Measurements from ENCODE around the gene DPF3.

DPF3 gene

GRCh38 chr14:72606879-72607278, 287.0 kb downstream of the DPF3 start:
- in situ Hi-C loops (cut with HindIII; ENCODE audit: low sequenced_read_pairs), result no loop called here

- in situ Hi-C loops (cut with HindIII; ENCODE audit: low sequenced_read_pairs), result no loop called here
These were observed 288.0 kb downstream of the DPF3 start for GRCh38 chr14:72605921-72606220.

- in situ Hi-C loops (cut with HindIII; ENCODE audit: low sequenced_read_pairs), result no loop called here
These were observed 288.6 kb downstream of the DPF3 start for GRCh38 chr14:72605096-72605920.

- in situ Hi-C loops (cut with HindIII; ENCODE audit: low sequenced_read_pairs), result no loop called here
These were observed 289.8 kb downstream of the DPF3 start for GRCh38 chr14:72604133-72604532.

GRCh38 chr14:72603639-72604038, 290.3 kb downstream of the DPF3 start:
- in situ Hi-C loops (cut with HindIII; ENCODE audit: low sequenced_read_pairs), result no loop called here

GRCh38 chr14:72600551-72601330, 293.2 kb downstream of the DPF3 start:
- in situ Hi-C loops (cut with HindIII; ENCODE audit: low sequenced_read_pairs), result no loop called here

- in situ Hi-C loops (cut with HindIII; ENCODE audit: low sequenced_read_pairs), result no loop called here
These were observed 294.1 kb downstream of the DPF3 start for GRCh38 chr14:72599579-72600470.

- in situ Hi-C loops (cut with HindIII; ENCODE audit: low sequenced_read_pairs), result no loop called here
These were observed 295.6 kb downstream of the DPF3 start for GRCh38 chr14:72598306-72598705.

- in situ Hi-C loops (cut with HindIII; ENCODE audit: low sequenced_read_pairs), result no loop called here
These were observed 296.4 kb downstream of the DPF3 start for GRCh38 chr14:72597252-72598233.

- in situ Hi-C loops (cut with HindIII; ENCODE audit: low sequenced_read_pairs), result no loop called here
These were observed 298.6 kb downstream of the DPF3 start for GRCh38 chr14:72595152-72595862.

GRCh38 chr14:72594099-72594901, 299.6 kb downstream of the DPF3 start:
- in situ Hi-C loops (cut with HindIII; ENCODE audit: low sequenced_read_pairs), result no loop called here

GRCh38 chr14:72591391-72591790, 302.5 kb downstream of the DPF3 start:
- in situ Hi-C loops (cut with HindIII; ENCODE audit: low sequenced_read_pairs), result no loop called here

GRCh38 chr14:72590577-72590976, 303.3 kb downstream of the DPF3 start:
- in situ Hi-C loops (cut with HindIII; ENCODE audit: low sequenced_read_pairs), result no loop called here

- in situ Hi-C loops (cut with HindIII; ENCODE audit: low sequenced_read_pairs), result no loop called here
These were observed 304.2 kb downstream of the DPF3 start for GRCh38 chr14:72589652-72590051.

GRCh38 chr14:72588521-72588920, 305.4 kb downstream of the DPF3 start:
- in situ Hi-C loops (cut with HindIII; ENCODE audit: low sequenced_read_pairs), result no loop called here

- in situ Hi-C loops (cut with HindIII; ENCODE audit: low sequenced_read_pairs), result no loop called here
These were observed 310.3 kb downstream of the DPF3 start for GRCh38 chr14:72583316-72584272.

- in situ Hi-C loops (cut with HindIII; ENCODE audit: low sequenced_read_pairs), result no loop called here
These were observed 311.3 kb downstream of the DPF3 start for GRCh38 chr14:72582582-72582981.

- in situ Hi-C loops (cut with HindIII; ENCODE audit: low sequenced_read_pairs), result no loop called here
These were observed 315.4 kb downstream of the DPF3 start for GRCh38 chr14:72578514-72578913.
